Activated T-helper 17 cell treated with anti-CD3 and anti-CD28 coated beads, Interleukin-2, amount 50 U/mL, for 72 hours (primary cell): ENCODE measurements around the gene SLC35F5. TPM values are rescaled to one million over a fixed set of nuclear protein-coding genes. Genes with fewer than 3 reads are reported as not detected.
"Not testable (repeated sequence)": the region's sequence is repeated elsewhere in the genome, so short reads cannot be mapped to it uniquely, and the experiment has no call there.

Experiments
- ATAC-seq: fragments of 150-1000 bp; cut with Tn5 transposase; replicated peaks from 2 replicates; pipeline ENCODE4 v1.10.0; 2021; ENCODE audit warnings: mild to moderate bottlenecking, moderate library complexity
- H3K27ac Mint-ChIP-seq: one replicate; pipeline ENCODE4 v1.8.0; 2022; ENCODE audit warnings: mixed read lengths
- H3K27me3 Mint-ChIP-seq: one replicate; pipeline ENCODE4 v1.8.0; 2022; ENCODE audit warnings: mixed read lengths
- H3K36me3 Mint-ChIP-seq: one replicate; pipeline ENCODE4 v1.8.0; 2022; ENCODE audit warnings: low read depth, mild to moderate bottlenecking, mixed read lengths
- H3K4me1 Mint-ChIP-seq: one replicate; pipeline ENCODE4 v1.8.0; 2022; ENCODE audit warnings: mixed read lengths
- H3K4me3 Mint-ChIP-seq: one replicate; pipeline ENCODE4 v1.8.0; 2022; ENCODE audit warnings: mild to moderate bottlenecking, mixed read lengths
- H3K9me3 Mint-ChIP-seq: one replicate; pipeline ENCODE4 v1.8.0; 2022; ENCODE audit warnings: mixed read lengths
- total RNA-seq, 2 donors: library from RNA; stranded (reverse); gene quantifications; one replicate each; pipeline ENCODE4 v1.2.3, GENCODE V29; 2022

SLC35F5 gene
- total RNA-seq, 2 donors from 2014 or later: 23.8 to 35.8 TPM

- H3K27me3 Mint-ChIP-seq: no peaks in the 10 kb centered on the region
- no peak for ATAC-seq
- H3K27ac Mint-ChIP-seq: no peak overlapping the region
- H3K36me3 Mint-ChIP-seq: peaks cover 38% of the 10 kb centered on the region
- H3K9me3 Mint-ChIP-seq: no peaks in the 10 kb centered on the region
- no peaks in the 10 kb centered on the region for H3K4me1 Mint-ChIP-seq
- no peak overlapping the region for H3K4me3 Mint-ChIP-seq
Measured at GRCh38 chr2:113723411-113723810, 33.0 kb downstream of the SLC35F5 start.

- peaks cover 61% of the 10 kb centered on the region for H3K36me3 Mint-ChIP-seq
- H3K4me1 Mint-ChIP-seq: no peaks in the 10 kb centered on the region
- H3K27ac Mint-ChIP-seq: no peak overlapping the region
- no peaks in the 10 kb centered on the region for H3K9me3 Mint-ChIP-seq
- H3K27me3 Mint-ChIP-seq: no peaks in the 10 kb centered on the region
- H3K4me3 Mint-ChIP-seq: no peak overlapping the region
- no peak for ATAC-seq
Measured at GRCh38 chr2:113720167-113720566, 36.3 kb downstream of the SLC35F5 start.

GRCh38 chr2:113716291-113716690 lies 40.2 kb downstream of the SLC35F5 start:
- Mint-ChIP-seq H3K4me1 (no peaks in the 10 kb centered on the region), H3K4me3 (no peak overlapping the region), H3K27ac (no peak overlapping the region), H3K36me3 (peaks cover 66% of the 10 kb centered on the region), H3K27me3 (no peaks in the 10 kb centered on the region), H3K9me3 (no peaks in the 10 kb centered on the region)
- no peak for ATAC-seq

- no peaks in the 10 kb centered on the region for H3K4me1 Mint-ChIP-seq
- no peaks in the 10 kb centered on the region for H3K9me3 Mint-ChIP-seq
- H3K27me3 Mint-ChIP-seq: no peaks in the 10 kb centered on the region
- H3K4me3 Mint-ChIP-seq: no peak overlapping the region
- H3K36me3 Mint-ChIP-seq: peaks cover 45% of the 10 kb centered on the region
- no peak for ATAC-seq
- H3K27ac Mint-ChIP-seq: no peak overlapping the region
Measured at GRCh38 chr2:113712941-113713340, 43.5 kb downstream of the SLC35F5 start.

GRCh38 chr2:113711851-113712250 lies 44.6 kb downstream of the SLC35F5 start:
- no peaks in the 10 kb centered on the region for H3K4me1 Mint-ChIP-seq
- H3K4me3 Mint-ChIP-seq: no peak overlapping the region
- no peak overlapping the region for H3K27ac Mint-ChIP-seq
- H3K27me3 Mint-ChIP-seq: no peaks in the 10 kb centered on the region
- ATAC-seq: no peak
- no peaks in the 10 kb centered on the region for H3K9me3 Mint-ChIP-seq
- peaks cover 38% of the 10 kb centered on the region for H3K36me3 Mint-ChIP-seq

GRCh38 chr2:113709022-113709421 lies 47.4 kb downstream of the SLC35F5 start:
- H3K4me3 Mint-ChIP-seq: no peak overlapping the region
- peaks cover 10% of the 10 kb centered on the region for H3K36me3 Mint-ChIP-seq
- no peaks in the 10 kb centered on the region for H3K27me3 Mint-ChIP-seq
- H3K4me1 Mint-ChIP-seq: no peaks in the 10 kb centered on the region
- ATAC-seq: no peak
- H3K9me3 Mint-ChIP-seq: no peaks in the 10 kb centered on the region
- H3K27ac Mint-ChIP-seq: no peak overlapping the region

GRCh38 chr2:113707106-113707505 lies 49.3 kb downstream of the SLC35F5 start:
- no peaks in the 10 kb centered on the region for H3K36me3 Mint-ChIP-seq
- no peaks in the 10 kb centered on the region for H3K9me3 Mint-ChIP-seq
- no peak overlapping the region for H3K27ac Mint-ChIP-seq
- H3K4me1 Mint-ChIP-seq: no peaks in the 10 kb centered on the region
- no peaks in the 10 kb centered on the region for H3K27me3 Mint-ChIP-seq
- ATAC-seq: no peak
- no peak overlapping the region for H3K4me3 Mint-ChIP-seq

GRCh38 chr2:113705982-113706523 lies 50.4 kb downstream of the SLC35F5 start:
- ATAC-seq: no peak
- Mint-ChIP-seq H3K4me1 (no peaks in the 10 kb centered on the region), H3K36me3 (no peaks in the 10 kb centered on the region), H3K9me3 (no peaks in the 10 kb centered on the region), H3K4me3 (no peak overlapping the region), H3K27me3 (no peaks in the 10 kb centered on the region), H3K27ac (no peak overlapping the region)

- H3K4me3 Mint-ChIP-seq, H3K36me3 Mint-ChIP-seq, H3K4me1 Mint-ChIP-seq, H3K27me3 Mint-ChIP-seq, H3K27ac Mint-ChIP-seq, H3K9me3 Mint-ChIP-seq, ATAC-seq: not testable (repeated sequence)
Measured at GRCh38 chr2:113704300-113704993, 52.0 kb downstream of the SLC35F5 start.

- Mint-ChIP-seq H3K27ac (peak overlapping the region; percentile 64), H3K9me3 (no peaks in the 10 kb centered on the region), H3K36me3 (no peaks in the 10 kb centered on the region), H3K4me3 (no peak overlapping the region), H3K27me3 (no peaks in the 10 kb centered on the region), H3K4me1 (peaks cover 16% of the 10 kb centered on the region)
- no peak for ATAC-seq
Measured at GRCh38 chr2:113703386-113704299, 52.8 kb downstream of the SLC35F5 start.

- Mint-ChIP-seq H3K27me3 (no peaks in the 10 kb centered on the region), H3K4me3 (peak overlapping the region; percentile 71), H3K4me1 (peaks cover 16% of the 10 kb centered on the region), H3K36me3 (no peaks in the 10 kb centered on the region), H3K9me3 (no peaks in the 10 kb centered on the region), H3K27ac (peak overlapping the region; percentile 55)
- ATAC-seq: peak; percentile 71
Measured at GRCh38 chr2:113700186-113700841, 56.1 kb downstream of the SLC35F5 start.

- H3K4me3 Mint-ChIP-seq: peak overlapping the region; percentile 71
- H3K4me1 Mint-ChIP-seq: peaks cover 20% of the 10 kb centered on the region
- H3K9me3 Mint-ChIP-seq: no peaks in the 10 kb centered on the region
- ATAC-seq: peak; percentile 86
- peak overlapping the region; percentile 85 for H3K27ac Mint-ChIP-seq
- H3K36me3 Mint-ChIP-seq: peaks cover under 1% of the 10 kb centered on the region
- H3K27me3 Mint-ChIP-seq: no peaks in the 10 kb centered on the region
Measured at GRCh38 chr2:113698892-113699447, 57.5 kb downstream of the SLC35F5 start.

GRCh38 chr2:113698251-113698650 lies 58.2 kb downstream of the SLC35F5 start:
- not testable (repeated sequence) for ATAC-seq, H3K9me3 Mint-ChIP-seq, H3K27me3 Mint-ChIP-seq, H3K4me3 Mint-ChIP-seq, H3K27ac Mint-ChIP-seq, H3K36me3 Mint-ChIP-seq
- H3K4me1 Mint-ChIP-seq: peaks cover 28% of the 10 kb centered on the region

GRCh38 chr2:113697516-113697915 lies 58.9 kb downstream of the SLC35F5 start:
- peaks cover 7% of the 10 kb centered on the region for H3K36me3 Mint-ChIP-seq
- H3K27me3 Mint-ChIP-seq: no peaks in the 10 kb centered on the region
- H3K4me3 Mint-ChIP-seq: no peak overlapping the region
- H3K27ac Mint-ChIP-seq: no peak overlapping the region
- peaks cover 29% of the 10 kb centered on the region for H3K4me1 Mint-ChIP-seq
- ATAC-seq: no peak
- H3K9me3 Mint-ChIP-seq: no peaks in the 10 kb centered on the region
